ENCODE results near the gene PPP6C. TPM values are rescaled to one million over a fixed set of nuclear protein-coding genes. Genes with fewer than 3 reads are reported as not detected.

PPP6C gene
- total RNA-seq, 1 donor from 2014 or later: 52.7 TPM

- DNase-seq (ENCODE audit: low spot score): no peak
Measured at GRCh38 chr9:125099816-125100215, 89.8 kb downstream of the PPP6C start.

Other genes with a start within 250 kb of the PPP6C start
- gene GOLGA1, start 248.7 kb downstream of the PPP6C start, total RNA-seq: 21.3 TPM
- gene SCAI, start 46.3 kb downstream of the PPP6C start, total RNA-seq: 6.4 TPM
- gene RABEPK, start 10.7 kb upstream of the PPP6C start, total RNA-seq: 19.8 TPM
- 286 TPM for gene HSPA5, start 51.5 kb upstream of the PPP6C start, total RNA-seq
- gene GAPVD1, start 72.0 kb upstream of the PPP6C start, total RNA-seq: 66.8 TPM